ENCODE results near the gene ATP5ME. TPM values are rescaled to one million over a fixed set of nuclear protein-coding genes. Genes with fewer than 3 reads are reported as not detected.

The ATP5ME gene
- total and polyA plus RNA-seq, 7 experiments from 2014 or later = 115 to 404 (median 125) TPM

- H3K27ac Mint-ChIP-seq = no peak overlapping the region
- ChIA-PET CTCF (no interaction called here), POLR2A (no interaction called here)
- no peaks in the 10 kb centered on the region for H3K27me3 ChIP-seq (ENCODE audit: control insufficient read depth in 2 of 2, insufficient read depth in 2 of 2, low read length in 2 of 2)
- no peak overlapping the region for H3K27ac ChIP-seq (ENCODE audit: low read depth, low read length)
- peaks cover 0 to 2% (median 0%) of the 10 kb centered on the region in 11 donors for H3K9me3 Mint-ChIP-seq
- H3K4me1 ChIP-seq (ENCODE audit: control insufficient read depth in 2 of 2, insufficient read depth in 2 of 2, low read length in 2 of 2) = no peaks in the 10 kb centered on the region
- H3K9me3 ChIP-seq (ENCODE audit: control insufficient read depth in 2 of 3, low read length in 3 of 3) = no peaks in the 10 kb centered on the region
- no peak for DNase-seq
- peaks cover 0 to 32% (median 15%) of the 10 kb centered on the region in 5 donors for H3K27me3 Mint-ChIP-seq
- no peak overlapping the region for H3K4me3 Mint-ChIP-seq
- peaks cover 0 to 4% (median 0%) of the 10 kb centered on the region in 5 donors for H3K36me3 Mint-ChIP-seq
- ATAC-seq = no peak
- H3K4me3 ChIP-seq (ENCODE audit: low read length) = no peak overlapping the region
- intact Hi-C loops (cut with micrococcal nuclease) = no loop called here
- H3K4me1 Mint-ChIP-seq = no peaks in the 10 kb centered on the region
- no peaks in the 10 kb centered on the region for H3K36me3 ChIP-seq (ENCODE audit: control insufficient read depth in 2 of 3, insufficient read depth in 3 of 3, low read length in 3 of 3)
These were observed 50.0 kb downstream of the ATP5ME start for GRCh38 chr4:623914-624566.

- POLR2A ChIA-PET = no interaction called here
- DNase-seq (no peak), ATAC-seq (no peak)
- H3K4me3 Mint-ChIP-seq = no peak overlapping the region
- CTCF ChIA-PET = no interaction called here
- H3K4me1 Mint-ChIP-seq = no peaks in the 10 kb centered on the region
- Histone ChIP-seq H3K27me3 (ENCODE audit: control insufficient read depth in 2 of 2, insufficient read depth in 2 of 2, low read length in 2 of 2) (no peaks in the 10 kb centered on the region), H3K27ac (ENCODE audit: low read depth, low read length) (no peak overlapping the region), H3K4me3 (ENCODE audit: low read length) (no peak overlapping the region), H3K9me3 (ENCODE audit: control insufficient read depth in 2 of 3, low read length in 3 of 3) (no peaks in the 10 kb centered on the region), H3K4me1 (ENCODE audit: control insufficient read depth in 2 of 2, insufficient read depth in 2 of 2, low read length in 2 of 2) (no peaks in the 10 kb centered on the region), H3K36me3 (ENCODE audit: control insufficient read depth in 2 of 3, insufficient read depth in 3 of 3, low read length in 3 of 3) (no peaks in the 10 kb centered on the region)
- H3K9me3 Mint-ChIP-seq = peaks cover 0 to 2% (median 0%) of the 10 kb centered on the region in 11 donors
- intact Hi-C loops (cut with micrococcal nuclease) = no loop called here
- peaks cover 0 to 4% (median 0%) of the 10 kb centered on the region in 5 donors for H3K36me3 Mint-ChIP-seq
- no peak overlapping the region for H3K27ac Mint-ChIP-seq
- H3K27me3 Mint-ChIP-seq = peaks cover 0 to 32% (median 15%) of the 10 kb centered on the region in 5 donors
These were observed 50.8 kb downstream of the ATP5ME start for GRCh38 chr4:622996-623913.

Other genes with a start within 250 kb of the ATP5ME start
- 10 to 100 TPM; 34.0 to 81.5 (median 42.1) TPM for gene ZNF721, start 175.1 kb downstream of the ATP5ME start, total RNA-seq
- 10 to 100 TPM; 48.9 to 50.2 TPM for gene ZNF721, start 175.1 kb downstream of the ATP5ME start, polyA plus RNA-seq
- 100 to 1,000 TPM in 2 of 5 experiments, 10 to 100 TPM in 3; 74.1 to 122 (median 97.6) TPM for gene PIGG, start 175.1 kb downstream of the ATP5ME start, total RNA-seq
- 10 to 100 TPM; 20.8 to 29.4 TPM for gene PIGG, start 175.1 kb downstream of the ATP5ME start, polyA plus RNA-seq
- not detected for gene TMEM271, start 98.0 kb downstream of the ATP5ME start, total RNA-seq
- gene TMEM271, start 98.0 kb downstream of the ATP5ME start, polyA plus RNA-seq = not detected
- 10 to 100 TPM; 13.7 to 20.1 (median 18.3) TPM for gene PDE6B, start 48.7 kb downstream of the ATP5ME start, total RNA-seq
- 10 to 100 TPM; 21.9 to 28.3 TPM for gene PDE6B, start 48.7 kb downstream of the ATP5ME start, polyA plus RNA-seq
- gene MYL5, start 266 bp upstream of the ATP5ME start, total RNA-seq = 10 to 100 TPM; 19.9 to 32.7 (median 23.8) TPM
- 1 to 10 TPM; 5.8 to 7.1 TPM for gene MYL5, start 266 bp upstream of the ATP5ME start, polyA plus RNA-seq
- 1 to 10 TPM in 2 of 5 experiments, under 1 TPM in 3; 0.80 to 9.4 (median 0.92) TPM for gene SLC49A3, start 14.9 kb upstream of the ATP5ME start, total RNA-seq
- not detected for gene SLC49A3, start 14.9 kb upstream of the ATP5ME start, polyA plus RNA-seq
- 10 to 100 TPM; 32.7 to 66.8 (median 42.3) TPM for gene PCGF3, start 31.6 kb upstream of the ATP5ME start, total RNA-seq
- 1 to 10 TPM; 3.8 to 5.7 TPM for gene PCGF3, start 31.6 kb upstream of the ATP5ME start, polyA plus RNA-seq
- 1 to 10 TPM in 2 of 5 experiments, under 1 TPM in 2, not detected in 1; 0.22 to 1.9 (median 1.1) TPM for gene CPLX1, start 151.9 kb upstream of the ATP5ME start, total RNA-seq
- gene CPLX1, start 151.9 kb upstream of the ATP5ME start, polyA plus RNA-seq = under 1 TPM; 0.17 to 0.35 TPM

Data from naive thymus-derived CD4-positive, alpha-beta T cell (primary cell).